Mesenchymal stem cell (in vitro differentiated cells and primary cell): ENCODE data around the gene MCM9.

Experiments used
- DNase-seq: peaks from one replicate; pipeline ENCODE4 v3.0.0-alpha.2; 2013
- H2AFZ ChIP-seq: one replicate; pipeline ENCODE4 v1.6.1; 2013; ENCODE audit warnings: low read depth, mild to moderate bottlenecking, control low read depth, inconsistent platforms, low read length, moderate library complexity
- H2AK5ac ChIP-seq: 2 replicates; pipeline ENCODE4 v1.6.1; 2013; ENCODE audit warnings: low read length, moderate library complexity, mild to moderate bottlenecking, inconsistent platforms; ENCODE audit not compliant: severe bottlenecking
- H2BK120ac ChIP-seq: one replicate; pipeline ENCODE4 v1.6.1; 2013; ENCODE audit warnings: low read depth, mild to moderate bottlenecking, inconsistent platforms, low read length, moderate library complexity
- H2BK12ac ChIP-seq, 2 experiments: one replicate each; pipeline ENCODE4 v1.6.1; 2013; ENCODE audit warnings: inconsistent platforms in 2 of 2, low read length in 2 of 2, mild to moderate bottlenecking in 2 of 2, moderate library complexity in 2 of 2, control low read depth in 1 of 2
- H2BK15ac ChIP-seq: one replicate; pipeline ENCODE4 v1.6.1; 2013; ENCODE audit warnings: mild to moderate bottlenecking, low read depth, inconsistent platforms; ENCODE audit not compliant: poor library complexity, severe bottlenecking
- H2BK5ac ChIP-seq: 2 replicates; pipeline ENCODE4 v1.6.1; 2013; ENCODE audit warnings: low read depth, mild to moderate bottlenecking, low read length, control low read depth, inconsistent platforms; ENCODE audit not compliant: poor library complexity, severe bottlenecking
- H3K14ac ChIP-seq, 2 experiments: one replicate each; pipeline ENCODE4 v1.6.1; 2013; ENCODE audit warnings: inconsistent platforms in 2 of 2, low read length in 2 of 2, control low read depth in 1 of 2, mild to moderate bottlenecking in 1 of 2, moderate library complexity in 1 of 2
- H3K18ac ChIP-seq, 2 experiments: one replicate each; pipeline ENCODE4 v1.6.1; 2013; ENCODE audit warnings: inconsistent platforms in 2 of 2, low read length in 2 of 2, control low read depth in 1 of 2, low read depth in 1 of 2, mild to moderate bottlenecking in 1 of 2
- H3K23ac ChIP-seq, 2 experiments: one replicate each; pipeline ENCODE4 v1.6.1; 2013; ENCODE audit warnings: inconsistent platforms in 2 of 2, low read length in 2 of 2, mild to moderate bottlenecking in 2 of 2, moderate library complexity in 2 of 2, control low read depth in 1 of 2
- H3K27ac ChIP-seq: 2 replicates; pipeline ENCODE4 v1.5.1; 2013; ENCODE audit warnings: mild to moderate bottlenecking, moderate library complexity, low read length, control low read depth, inconsistent platforms; ENCODE audit not compliant: poor library complexity, severe bottlenecking
- H3K27me3 ChIP-seq, 2 experiments: 2 replicates each; pipeline versions ENCODE4 v1.6.1 to v1.7.0; 2013; ENCODE audit warnings: low read length in 2 of 2, mild to moderate bottlenecking in 2 of 2, moderate library complexity in 2 of 2, control low read depth in 1 of 2, inconsistent platforms in 1 of 2; ENCODE audit not compliant: control insufficient read depth in 1 of 2, insufficient read depth in 1 of 2
- H3K36me3 ChIP-seq, 2 experiments: 2 replicates each; pipeline versions ENCODE4 v1.6.1 to v1.7.0; 2013; ENCODE audit warnings: low read length in 2 of 2, control low read depth in 1 of 2, inconsistent platforms in 1 of 2, low read depth in 1 of 2, mild to moderate bottlenecking in 1 of 2; ENCODE audit not compliant: insufficient read depth in 2 of 2, control insufficient read depth in 1 of 2
- H3K4ac ChIP-seq, 2 experiments: one replicate each; pipeline ENCODE4 v1.6.1; 2013; ENCODE audit warnings: inconsistent platforms in 2 of 2, low read length in 2 of 2, mild to moderate bottlenecking in 2 of 2, moderate library complexity in 2 of 2, control low read depth in 1 of 2, low read depth in 1 of 2
- H3K4me1 ChIP-seq: 2 replicates; pipeline ENCODE4 v1.6.1; 2013; ENCODE audit warnings: low read depth, low read length, control low read depth; ENCODE audit not compliant: control insufficient read depth, insufficient read depth
- H3K4me2 ChIP-seq: 2 replicates; pipeline ENCODE4 v1.6.1; 2013; ENCODE audit warnings: low read length, mild to moderate bottlenecking, inconsistent platforms; ENCODE audit not compliant: poor library complexity, severe bottlenecking
- H3K4me3 ChIP-seq, 2 experiments: 2 replicates each; pipeline versions ENCODE4 v1.5.1 to v1.7.0; 2013; ENCODE audit warnings: low read length in 2 of 2, mild to moderate bottlenecking in 2 of 2, control low read depth in 1 of 2, low read depth in 1 of 2; ENCODE audit not compliant: insufficient read depth in 1 of 2
- H3K79me1 ChIP-seq: replicated peaks from 2 replicates; pipeline ENCODE4 v1.6.1; 2013; ENCODE audit warnings: mild to moderate bottlenecking, control low read depth, low read length, inconsistent platforms; ENCODE audit not compliant: poor library complexity, severe bottlenecking
- H3K9ac ChIP-seq: 2 replicates; pipeline ENCODE4 v1.7.0; 2013; ENCODE audit warnings: mild to moderate bottlenecking, low read length, moderate library complexity
- H3K9me3 ChIP-seq: 2 replicates; pipeline ENCODE4 v1.7.0; 2013; ENCODE audit warnings: mild to moderate bottlenecking, low read length; ENCODE audit not compliant: control insufficient read depth
- H4K8ac ChIP-seq: one replicate; pipeline ENCODE4 v1.6.1; 2013; ENCODE audit warnings: inconsistent platforms, mild to moderate bottlenecking, low read length, moderate library complexity
- H4K91ac ChIP-seq: one replicate; pipeline ENCODE4 v1.6.1; 2013; ENCODE audit warnings: mild to moderate bottlenecking, low read length, inconsistent platforms
- WGBS: methylation state at CpG from one replicate; pipeline ENCODE4 v1.1.7; 2013; ENCODE audit warnings: mixed read lengths; 5-methylcytosine and 5-hydroxymethylcytosine counted together

MCM9 gene

DNA sequence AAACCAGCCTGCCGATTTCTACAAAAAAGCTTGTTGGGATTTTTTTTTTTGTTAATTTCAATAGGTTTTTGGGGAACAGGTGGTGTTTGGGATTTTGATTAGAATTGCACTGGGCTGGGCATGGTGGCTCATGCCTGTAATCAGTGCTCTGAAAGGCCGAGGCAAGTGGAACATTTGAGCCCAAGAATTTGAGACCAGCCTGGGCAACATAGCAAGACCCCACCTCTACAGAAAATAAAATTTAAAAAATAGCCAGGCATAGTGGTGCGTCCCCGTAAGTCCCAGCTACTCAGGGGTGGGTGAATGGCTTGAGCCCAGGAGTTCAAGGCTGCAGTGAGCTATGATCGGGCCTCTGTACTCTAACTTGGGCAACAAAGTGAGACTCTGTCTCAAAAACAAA, 81.6 kb downstream of the MCM9 start:
- Histone ChIP-seq H3K4ac (no peak overlapping the region), H3K23ac (no peak overlapping the region), H3K27ac (no peak overlapping the region), H3K14ac (no peak overlapping the region), H3K27me3 (no peaks in the 10 kb centered on the region), H2AFZ (no peak overlapping the region), H2BK15ac (no peak overlapping the region), H3K4me1 (no peaks in the 10 kb centered on the region), H3K9ac (no peak overlapping the region), H3K18ac (no peak overlapping the region), H3K4me2 (no peak overlapping the region), H2BK5ac (no peak overlapping the region), H3K4me3 (no peak overlapping the region), H2BK120ac (no peak overlapping the region), H4K91ac (no peak overlapping the region), H4K8ac (no peak overlapping the region), H2AK5ac (no peak overlapping the region), H3K79me1 (peaks cover 22% of the 10 kb centered on the region), H3K9me3 (no peaks in the 10 kb centered on the region), H3K36me3 (peaks cover 0 to 5% of the 10 kb centered on the region in 2 experiments), H2BK12ac (no peak overlapping the region)
- whole genome bisulfite sequencing, result over 99% methylated on average over 5 of the region's 5 CpGs
- DNase-seq, result no peak

DNA sequence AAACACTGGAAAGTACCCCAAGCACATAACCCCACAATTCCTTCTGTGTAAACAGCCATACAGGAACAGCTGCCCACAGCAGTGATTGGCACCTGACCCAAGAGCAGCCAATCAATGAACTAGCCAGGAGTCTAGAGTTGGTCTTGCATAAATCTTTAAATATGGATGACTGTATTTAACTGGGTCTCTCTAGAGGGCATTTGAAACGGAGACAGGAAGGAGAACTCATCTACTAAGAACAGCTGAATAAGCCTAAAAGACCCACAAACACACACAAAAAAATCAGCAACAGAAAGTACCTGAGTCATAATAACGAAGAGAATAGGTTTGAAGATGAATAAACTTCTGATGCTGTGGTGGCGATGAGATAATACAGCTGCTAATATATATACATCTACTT, 90.0 kb downstream of the MCM9 start:
- no peak overlapping the region for H3K23ac ChIP-seq
- 80% methylated on average over 1 of the region's 3 CpGs for WGBS
- no peak overlapping the region for H3K14ac ChIP-seq
- no peak overlapping the region for H2BK120ac ChIP-seq
- peaks cover 15% of the 10 kb centered on the region for H3K79me1 ChIP-seq
- H4K91ac ChIP-seq, result no peak overlapping the region
- no peak overlapping the region for H2BK5ac ChIP-seq
- no peak overlapping the region for H3K4ac ChIP-seq
- H2AFZ ChIP-seq, result no peak overlapping the region
- no peak for DNase-seq
- H3K9ac ChIP-seq, result no peak overlapping the region
- H2BK15ac ChIP-seq, result no peak overlapping the region
- H3K9me3 ChIP-seq, result no peaks in the 10 kb centered on the region
- H4K8ac ChIP-seq, result no peak overlapping the region
- H3K27ac ChIP-seq, result no peak overlapping the region
- no peaks in the 10 kb centered on the region for H3K27me3 ChIP-seq
- no peak overlapping the region for H3K18ac ChIP-seq
- peaks cover 0 to 3% of the 10 kb centered on the region in 2 experiments for H3K36me3 ChIP-seq
- no peak overlapping the region for H3K4me3 ChIP-seq
- H3K4me1 ChIP-seq, result no peaks in the 10 kb centered on the region
- no peak overlapping the region for H2BK12ac ChIP-seq
- no peak overlapping the region for H3K4me2 ChIP-seq
- no peak overlapping the region for H2AK5ac ChIP-seq

DNA sequence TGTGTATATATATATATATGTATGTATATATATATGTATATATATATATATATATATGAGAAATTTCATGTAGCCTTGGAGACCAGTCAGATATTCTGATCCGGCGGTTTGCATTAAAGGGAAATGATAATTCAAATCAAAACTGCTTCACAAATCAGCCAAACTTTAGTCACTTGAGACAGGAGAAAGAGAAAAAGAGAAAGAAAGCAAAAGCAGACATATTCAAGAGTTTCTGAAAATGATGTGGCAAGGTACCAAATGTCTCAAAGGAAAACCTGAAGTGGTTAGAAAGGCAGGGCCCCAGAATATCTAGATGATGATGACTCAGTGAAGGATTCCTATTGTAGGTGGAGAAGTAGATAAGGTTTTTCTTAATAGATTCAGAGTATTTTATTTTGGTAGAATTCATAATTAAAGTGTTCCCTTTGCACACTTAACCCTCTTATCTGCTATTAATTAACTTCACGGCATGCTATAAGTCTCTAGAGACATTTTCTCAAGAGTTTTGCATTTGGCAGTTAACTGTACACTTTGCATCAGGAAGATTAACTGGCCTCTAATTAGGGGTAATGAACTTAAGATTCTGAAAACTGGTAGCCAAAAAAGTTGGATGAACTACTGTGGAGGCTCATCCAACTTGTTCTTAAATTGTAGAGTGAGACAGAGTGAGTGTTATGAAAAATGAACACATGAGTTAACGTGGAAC, 91.1 kb downstream of the MCM9 start:
- H4K91ac ChIP-seq, result no peak overlapping the region
- H3K18ac ChIP-seq, result no peak overlapping the region
- no peak overlapping the region for H3K9ac ChIP-seq
- no peak overlapping the region for H3K4me2 ChIP-seq
- no peaks in the 10 kb centered on the region for H3K4me1 ChIP-seq
- DNase-seq, result no peak
- no peak overlapping the region for H2BK15ac ChIP-seq
- H2BK5ac ChIP-seq, result no peak overlapping the region
- no peak overlapping the region for H2BK120ac ChIP-seq
- no peak overlapping the region for H3K4me3 ChIP-seq
- WGBS, result 92% methylated on average over 1 of the region's 4 CpGs
- no peak overlapping the region for H3K23ac ChIP-seq
- no peak overlapping the region for H2BK12ac ChIP-seq
- H2AK5ac ChIP-seq, result no peak overlapping the region
- peaks cover 15% of the 10 kb centered on the region for H3K79me1 ChIP-seq
- peaks cover 3 to 4% of the 10 kb centered on the region in 2 experiments for H3K36me3 ChIP-seq
- no peak overlapping the region for H4K8ac ChIP-seq
- no peaks in the 10 kb centered on the region for H3K9me3 ChIP-seq
- no peak overlapping the region for H3K4ac ChIP-seq
- no peak overlapping the region for H2AFZ ChIP-seq
- H3K27ac ChIP-seq, result no peak overlapping the region
- no peak overlapping the region for H3K14ac ChIP-seq
- H3K27me3 ChIP-seq, result no peaks in the 10 kb centered on the region

- H3K4ac ChIP-seq, result no peak overlapping the region
- H3K14ac ChIP-seq, result no peak overlapping the region
- H4K8ac ChIP-seq, result no peak overlapping the region
- H3K4me3 ChIP-seq, result no peak overlapping the region
- WGBS, result 94% methylated on average over 2 of the region's 2 CpGs
- peaks cover 21% of the 10 kb centered on the region for H3K79me1 ChIP-seq
- no peak for DNase-seq
- no peak overlapping the region for H3K9ac ChIP-seq
- H4K91ac ChIP-seq, result no peak overlapping the region
- no peak overlapping the region for H3K27ac ChIP-seq
- H3K23ac ChIP-seq, result no peak overlapping the region
- no peak overlapping the region for H2AFZ ChIP-seq
- no peak overlapping the region for H3K18ac ChIP-seq
- no peaks in the 10 kb centered on the region for H3K27me3 ChIP-seq
- no peak overlapping the region for H2BK15ac ChIP-seq
- no peaks in the 10 kb centered on the region for H3K4me1 ChIP-seq
- H3K4me2 ChIP-seq, result no peak overlapping the region
- H2BK12ac ChIP-seq, result no peak overlapping the region
- no peaks in the 10 kb centered on the region for H3K9me3 ChIP-seq
- H3K36me3 ChIP-seq, result peaks cover 8 to 35% of the 10 kb centered on the region in 2 experiments
- H2BK5ac ChIP-seq, result no peak overlapping the region
- no peak overlapping the region for H2BK120ac ChIP-seq
- no peak overlapping the region for H2AK5ac ChIP-seq
Observed at GRCh38 chr6:118830691-118831090, 104.3 kb downstream of the MCM9 start.
